CD4-positive, CD25-positive, alpha-beta regulatory T cell (primary cell): ENCODE data around the gene MISP. TPM values are rescaled to one million over a fixed set of nuclear protein-coding genes. Genes with fewer than 3 reads are reported as not detected.

Experiments used
- ATAC-seq, 2 donors: fragments of 150-1000 bp; cut with Tn5 transposase; one replicate each; pipeline ENCODE4 v1.10.0; 2021; ENCODE audit warnings: low read depth in 2 of 2, moderate number of reproducible peaks in 2 of 2, moderate library complexity in 1 of 2
- DNase-seq, 3 donors: peaks; one replicate each; pipeline versions ENCODE4 v3.0.0 to v3.0.0-alpha.2; 2012 to 2022; ENCODE audit warnings: mixed read lengths in 1 of 3
- H3K27ac ChIP-seq: one replicate; pipeline ENCODE4 v1.7.0; 2013; ENCODE audit warnings: mild to moderate bottlenecking, low read length; ENCODE audit not compliant: insufficient read depth, poor library complexity, severe bottlenecking
- H3K27me3 ChIP-seq: one replicate; pipeline ENCODE4 v1.7.0; 2013; ENCODE audit warnings: low read length; ENCODE audit not compliant: control insufficient read depth, insufficient read depth
- H3K36me3 ChIP-seq: one replicate; pipeline ENCODE4 v1.7.0; 2013; ENCODE audit warnings: mild to moderate bottlenecking, low read length, moderate library complexity; ENCODE audit not compliant: control insufficient read depth, insufficient read depth
- H3K4me1 ChIP-seq: 2 replicates; pipeline ENCODE4 v1.7.0; 2013; ENCODE audit warnings: mild to moderate bottlenecking, low read length; ENCODE audit not compliant: insufficient read depth, control insufficient read depth, poor library complexity, severe bottlenecking
- H3K4me3 ChIP-seq: one replicate; pipeline ENCODE4 v1.7.0; 2013; ENCODE audit warnings: low read depth, mild to moderate bottlenecking, low read length, moderate library complexity
- H3K9me3 ChIP-seq, 2 experiments: 1 replicate in 1 of 2; 2 replicates in 1 of 2; pipeline ENCODE4 v1.7.0; 2013; ENCODE audit warnings: low read length in 2 of 2, mild to moderate bottlenecking in 1 of 2, moderate library complexity in 1 of 2; ENCODE audit not compliant: control insufficient read depth in 2 of 2
- H3K27ac Mint-ChIP-seq, 3 donors: one replicate each; pipeline ENCODE4 v1.8.0; 2020 to 2022; ENCODE audit warnings: mild to moderate bottlenecking in 3 of 3, mixed read lengths in 3 of 3, moderate library complexity in 2 of 3
- H3K27me3 Mint-ChIP-seq: one replicate; pipeline ENCODE4 v1.8.0; 2022; ENCODE audit warnings: mild to moderate bottlenecking, mixed read lengths
- H3K36me3 Mint-ChIP-seq: one replicate; pipeline ENCODE4 v1.8.0; 2020; ENCODE audit warnings: mixed read lengths
- H3K4me1 Mint-ChIP-seq, 4 donors: one replicate each; pipeline ENCODE4 v1.8.0; 2020 to 2022; ENCODE audit warnings: mixed read lengths in 4 of 4, mild to moderate bottlenecking in 1 of 4
- H3K4me3 Mint-ChIP-seq, 4 donors: one replicate each; pipeline ENCODE4 v1.8.0; 2020 to 2022; ENCODE audit warnings: mild to moderate bottlenecking in 4 of 4, mixed read lengths in 4 of 4, moderate library complexity in 3 of 4
- H3K9me3 Mint-ChIP-seq, 7 donors: one replicate each; pipeline ENCODE4 v1.8.0; 2020 to 2022; ENCODE audit warnings: mixed read lengths in 7 of 7, mild to moderate bottlenecking in 3 of 7, moderate library complexity in 2 of 7
- polyA plus RNA-seq, 4 donors: library from polyadenylated mRNA; unstranded; fragments of 300-500 nt; fragmentation: Illumina TruSeq; gene quantifications; one replicate each; pipeline ENCODE4 v1.2.3, GENCODE V29; 2021
- total RNA-seq: library from RNA; stranded (reverse); gene quantifications from one replicate; pipeline ENCODE4 v1.2.3, GENCODE V29; 2022

Gene MISP
- total and polyA plus RNA-seq, 5 donors from 2014 or later, result not detected

DNA sequence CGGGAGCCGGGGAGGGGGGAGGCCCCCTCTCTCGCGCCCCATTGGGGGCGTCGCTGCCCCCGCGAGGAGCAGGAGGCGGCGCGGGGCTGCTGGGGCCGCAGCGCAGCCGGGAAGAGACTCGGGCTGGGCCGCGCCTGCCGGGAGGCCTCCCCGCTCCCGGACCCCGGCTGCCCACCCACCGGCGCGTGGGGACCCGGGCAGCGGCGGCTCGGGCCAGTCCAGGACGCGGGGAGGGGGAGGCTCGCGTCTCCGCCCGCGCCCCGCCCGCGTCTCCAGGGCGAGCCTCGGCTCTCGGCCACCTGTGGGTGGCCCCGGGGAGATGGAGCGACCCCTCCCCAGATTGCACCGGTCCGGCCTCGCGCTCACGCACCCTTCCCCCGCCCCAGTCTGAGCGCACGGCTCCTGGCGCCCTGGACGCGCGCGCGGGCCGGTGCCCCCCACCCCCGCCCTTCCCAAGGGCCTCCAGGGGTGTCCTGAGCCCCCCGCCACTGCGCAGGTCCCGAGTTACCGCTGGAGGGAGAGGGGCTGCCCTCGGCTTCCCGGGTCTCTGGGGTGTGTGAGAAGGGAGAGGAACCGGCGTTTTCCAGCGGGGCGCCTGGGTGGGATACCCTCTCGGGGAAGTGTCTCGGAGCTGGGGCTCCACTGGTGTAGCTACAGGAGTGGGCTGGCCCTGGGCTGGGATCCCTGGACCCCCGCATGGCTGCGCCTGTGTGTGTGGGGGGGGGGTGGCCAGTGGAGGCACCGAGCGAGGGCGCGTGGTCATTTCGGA lies 41.5 kb upstream of the MISP start:
- Histone ChIP-seq H3K36me3 (no peaks in the 10 kb centered on the region), H3K4me1 (peaks cover 4% of the 10 kb centered on the region), H3K4me3 (no peak overlapping the region), H3K9me3 (no peaks in the 10 kb centered on the region), H3K27me3 (no peaks in the 10 kb centered on the region), H3K27ac (no peak overlapping the region)
- Mint-ChIP-seq H3K4me3 (no peak overlapping the region), H3K4me1 (peaks cover 0 to 8% (median 2%) of the 10 kb centered on the region in 4 donors), H3K36me3 (no peaks in the 10 kb centered on the region), H3K27me3 (peaks cover 38% of the 10 kb centered on the region), H3K27ac (no peak overlapping the region), H3K9me3 (peaks cover 0 to 2% (median 0%) of the 10 kb centered on the region in 7 donors)
- DNase-seq (no peak), ATAC-seq (no peak)

DNA sequence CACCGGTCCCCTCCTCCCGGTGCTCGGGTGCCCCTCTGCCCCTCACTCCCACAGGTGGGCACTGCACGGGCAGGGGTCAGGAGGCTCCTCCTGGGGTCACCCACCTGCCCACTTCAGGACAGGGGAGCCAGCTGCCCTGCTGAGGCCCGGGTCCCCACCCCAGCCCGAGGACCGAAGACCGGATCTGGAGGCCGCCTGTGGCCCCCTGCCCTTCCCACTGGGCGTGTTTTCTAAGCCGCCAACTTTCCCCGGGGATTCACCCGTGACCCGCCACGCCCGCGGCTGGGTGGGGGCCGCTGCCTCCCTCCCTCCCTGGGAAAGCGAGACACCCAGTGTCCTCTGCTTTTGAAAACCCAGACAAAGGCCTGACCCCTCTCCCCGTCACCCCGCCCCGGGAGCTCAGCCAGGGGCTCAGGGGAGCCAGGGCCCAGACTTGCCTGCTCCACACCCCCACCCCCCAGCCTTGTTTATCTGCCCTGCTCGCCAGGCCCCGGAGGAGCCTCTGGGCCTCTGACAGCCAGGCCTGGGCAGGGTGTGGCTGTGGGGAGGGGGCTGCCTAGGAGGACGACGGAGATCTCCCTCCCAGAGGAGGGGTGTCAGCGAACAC lies 40.8 kb upstream of the MISP start:
- no peaks in the 10 kb centered on the region for H3K27me3 ChIP-seq
- ATAC-seq (no peak), DNase-seq (no peak)
- Mint-ChIP-seq H3K4me3 (no peak overlapping the region), H3K27ac (no peak overlapping the region), H3K27me3 (peaks cover 38% of the 10 kb centered on the region), H3K4me1 (peaks cover 0 to 5% (median 2%) of the 10 kb centered on the region in 4 donors), H3K9me3 (peaks cover 0 to 2% (median 0%) of the 10 kb centered on the region in 7 donors), H3K36me3 (no peaks in the 10 kb centered on the region)
- H3K4me3 ChIP-seq, result no peak overlapping the region
- H3K36me3 ChIP-seq, result no peaks in the 10 kb centered on the region
- H3K9me3 ChIP-seq, result no peaks in the 10 kb centered on the region
- H3K27ac ChIP-seq, result no peak overlapping the region
- H3K4me1 ChIP-seq, result no peaks in the 10 kb centered on the region

DNA sequence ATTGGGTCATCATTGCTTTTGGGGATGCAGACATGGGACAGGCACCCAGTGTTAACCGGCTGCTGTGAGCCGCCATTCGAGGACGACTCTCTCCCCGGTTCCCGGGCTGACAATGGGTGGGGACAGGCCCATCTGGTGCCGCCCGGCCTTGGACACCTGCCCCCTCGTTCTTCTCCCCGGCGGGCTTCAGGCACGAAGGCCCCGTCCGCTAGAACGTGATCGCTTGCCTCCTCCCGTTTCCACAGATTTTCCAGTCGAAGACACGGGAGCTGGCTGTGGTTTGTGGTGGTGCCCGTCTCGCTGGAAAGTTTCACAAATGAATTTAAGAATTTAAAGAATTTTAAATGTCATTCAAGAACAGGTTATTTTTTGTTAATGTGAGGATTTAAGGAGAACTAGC lies 40.1 kb upstream of the MISP start:
- Mint-ChIP-seq H3K9me3 (peaks cover 0 to 9% (median 2%) of the 10 kb centered on the region in 7 donors), H3K4me1 (peaks cover 0 to 2% (median 0%) of the 10 kb centered on the region in 4 donors), H3K27me3 (peaks cover 45% of the 10 kb centered on the region), H3K27ac (no peak overlapping the region), H3K4me3 (peak overlapping the region in 1 of 4 donors; percentile 8), H3K36me3 (no peaks in the 10 kb centered on the region)
- ATAC-seq (no peak), DNase-seq (no peak)
- H3K27ac ChIP-seq, result no peak overlapping the region
- no peaks in the 10 kb centered on the region for H3K4me1 ChIP-seq
- H3K9me3 ChIP-seq, result peaks cover 0 to 5% of the 10 kb centered on the region in 2 experiments
- no peak overlapping the region for H3K4me3 ChIP-seq
- no peaks in the 10 kb centered on the region for H3K36me3 ChIP-seq
- no peaks in the 10 kb centered on the region for H3K27me3 ChIP-seq

DNA sequence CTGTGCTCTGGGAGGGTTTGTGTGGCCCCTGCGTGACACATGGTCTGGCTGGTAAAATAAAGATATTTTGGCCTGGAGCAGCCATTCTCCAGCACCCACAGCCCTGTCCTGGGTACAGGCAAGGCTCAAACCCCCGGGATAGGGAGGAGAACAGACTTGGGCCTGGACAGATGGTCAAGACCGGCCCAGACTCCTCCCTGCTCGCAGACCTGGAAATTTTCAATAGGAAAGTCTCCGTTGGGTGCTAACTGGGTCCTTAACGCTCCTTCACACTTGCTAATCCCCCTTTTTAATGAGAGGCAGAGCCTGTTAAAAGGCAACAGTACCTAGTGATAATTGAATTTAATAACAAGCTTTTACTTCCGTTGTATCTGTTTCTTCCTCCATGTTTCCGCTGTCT lies 39.7 kb upstream of the MISP start:
- no peak for ATAC-seq
- peak overlapping the region in 1 of 4 donors; percentile 32 for H3K4me3 Mint-ChIP-seq

DNA sequence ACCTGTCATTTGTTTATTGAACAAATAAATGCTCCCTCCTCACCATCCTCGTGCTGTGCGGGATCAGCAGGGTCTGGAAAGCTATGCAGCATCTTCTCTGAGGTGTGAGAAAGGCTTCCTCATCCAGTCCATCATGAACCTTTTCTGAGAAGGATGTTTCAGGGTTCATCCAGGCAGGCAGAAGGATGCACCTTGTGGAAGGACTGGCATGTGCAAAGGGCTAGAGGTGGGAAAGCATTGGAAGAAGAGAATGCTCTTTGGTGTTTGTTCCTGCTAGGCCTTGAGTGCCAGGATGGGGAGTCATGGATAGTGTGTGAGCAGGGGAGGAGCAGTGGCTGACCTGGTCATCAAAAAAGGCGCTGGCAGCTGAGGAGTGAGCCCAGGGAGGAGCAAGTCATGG lies 35.6 kb upstream of the MISP start:
- H3K4me1 ChIP-seq, result no peaks in the 10 kb centered on the region
- no peak overlapping the region for H3K4me3 ChIP-seq
- H3K27ac ChIP-seq, result no peak overlapping the region
- no peak for DNase-seq
- H3K9me3 Mint-ChIP-seq, result peaks cover 0 to 8% (median 3%) of the 10 kb centered on the region in 7 donors
- H3K4me1 Mint-ChIP-seq, result peaks cover 0 to 2% (median 0%) of the 10 kb centered on the region in 4 donors
- H3K27ac Mint-ChIP-seq, result no peak overlapping the region
- H3K36me3 Mint-ChIP-seq, result no peaks in the 10 kb centered on the region
- peaks cover 0 to 5% of the 10 kb centered on the region in 2 experiments for H3K9me3 ChIP-seq
- no peak for ATAC-seq
- H3K27me3 Mint-ChIP-seq, result peaks cover 42% of the 10 kb centered on the region
- no peak overlapping the region for H3K4me3 Mint-ChIP-seq
- no peaks in the 10 kb centered on the region for H3K27me3 ChIP-seq
- H3K36me3 ChIP-seq, result no peaks in the 10 kb centered on the region

More for the DNA sequence above, 39.7 kb upstream of the MISP start:
- Histone ChIP-seq H3K36me3 (no peaks in the 10 kb centered on the region), H3K9me3 (peaks cover 0 to 5% of the 10 kb centered on the region in 2 experiments), H3K4me1 (no peaks in the 10 kb centered on the region), H3K27me3 (no peaks in the 10 kb centered on the region), H3K27ac (no peak overlapping the region), H3K4me3 (no peak overlapping the region)
- Mint-ChIP-seq H3K9me3 (peaks cover 0 to 10% (median 2%) of the 10 kb centered on the region in 7 donors), H3K4me1 (peaks cover 0 to 2% (median 0%) of the 10 kb centered on the region in 4 donors), H3K36me3 (no peaks in the 10 kb centered on the region), H3K27me3 (peaks cover 47% of the 10 kb centered on the region), H3K27ac (no peak overlapping the region)
- no peak for DNase-seq

DNA sequence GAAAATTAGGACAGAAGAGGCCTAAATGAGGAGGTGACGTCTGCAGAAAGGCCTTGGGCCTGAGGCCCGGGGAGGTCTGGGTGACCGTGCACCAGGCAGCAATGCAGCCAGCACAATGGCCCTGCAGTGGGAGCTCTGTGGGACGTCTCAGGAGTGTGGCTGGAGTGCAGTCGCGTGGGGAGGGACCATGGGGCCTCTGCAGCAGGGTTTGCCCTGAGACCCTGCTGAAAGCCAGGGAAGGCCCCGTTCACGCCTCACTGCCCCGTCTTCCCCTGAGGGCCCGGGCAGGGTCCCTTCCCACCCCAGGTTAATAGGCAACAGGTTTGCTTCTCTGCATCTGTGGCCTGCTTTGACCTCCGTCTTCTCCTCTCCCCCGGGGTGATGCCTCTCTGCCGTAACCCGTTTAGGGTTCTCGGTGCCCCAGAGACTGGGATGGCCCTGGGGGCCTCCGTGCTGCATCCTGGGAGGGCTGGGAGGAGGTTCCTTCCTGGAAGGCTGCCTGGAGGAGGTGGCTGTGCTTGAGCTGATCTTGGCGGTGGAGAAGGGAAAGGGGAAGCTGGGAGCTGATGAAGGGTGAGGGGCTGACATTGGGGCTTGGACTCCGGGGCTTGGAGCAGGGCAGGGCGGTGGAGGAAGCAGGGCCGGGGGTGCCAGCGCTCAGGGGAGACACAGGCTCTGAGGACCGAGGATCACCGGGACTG lies 32.5 kb upstream of the MISP start:
- Mint-ChIP-seq H3K27me3 (peaks cover 30% of the 10 kb centered on the region), H3K4me3 (no peak overlapping the region)

DNA sequence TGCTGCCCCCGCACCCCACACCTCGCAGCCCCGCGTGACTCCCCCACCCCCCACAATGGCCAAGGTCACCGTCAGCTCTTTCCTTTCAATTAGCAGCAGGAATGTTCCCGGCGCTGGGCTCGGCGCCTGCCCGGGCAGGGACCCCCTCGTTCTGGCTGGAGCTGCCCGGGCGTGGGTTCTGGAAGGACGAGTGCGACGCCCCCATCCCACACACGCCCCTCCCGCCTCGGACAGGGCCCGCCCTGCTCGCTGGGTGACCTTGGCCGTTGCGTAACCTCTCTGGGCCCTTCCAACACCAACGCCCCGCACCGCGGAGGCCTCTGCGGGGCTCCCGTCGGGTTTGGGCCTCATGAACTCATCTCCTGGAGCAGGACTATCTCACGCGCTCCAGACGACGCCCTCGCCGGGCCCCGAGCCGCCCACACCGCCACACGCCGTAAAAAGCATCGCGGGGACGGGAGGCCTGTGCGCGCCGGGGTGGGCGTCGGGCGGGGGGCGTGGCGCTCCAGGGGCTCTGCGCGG lies 31.9 kb upstream of the MISP start:
- no peaks in the 10 kb centered on the region for H3K4me1 ChIP-seq
- DNase-seq (no peak), ATAC-seq (no peak)
- H3K4me1 Mint-ChIP-seq, result peaks cover 0 to 2% (median 0%) of the 10 kb centered on the region in 4 donors
- no peaks in the 10 kb centered on the region for H3K36me3 ChIP-seq
- H3K9me3 Mint-ChIP-seq, result peaks cover 0 to 8% (median 3%) of the 10 kb centered on the region in 7 donors
- no peaks in the 10 kb centered on the region for H3K27me3 ChIP-seq
- H3K9me3 ChIP-seq, result peaks cover 0 to 5% of the 10 kb centered on the region in 2 experiments
- H3K36me3 Mint-ChIP-seq, result no peaks in the 10 kb centered on the region
- H3K27ac Mint-ChIP-seq, result no peak overlapping the region
- peaks cover 24% of the 10 kb centered on the region for H3K27me3 Mint-ChIP-seq
- H3K27ac ChIP-seq, result no peak overlapping the region
- H3K4me3 ChIP-seq, result no peak overlapping the region
- no peak overlapping the region for H3K4me3 Mint-ChIP-seq

More for the DNA sequence above, 32.5 kb upstream of the MISP start:
- Histone ChIP-seq H3K27ac (no peak overlapping the region), H3K36me3 (no peaks in the 10 kb centered on the region), H3K4me1 (no peaks in the 10 kb centered on the region), H3K4me3 (no peak overlapping the region), H3K27me3 (no peaks in the 10 kb centered on the region), H3K9me3 (peaks cover 0 to 5% of the 10 kb centered on the region in 2 experiments)
- ATAC-seq (no peak), DNase-seq (no peak)
- Mint-ChIP-seq H3K9me3 (peaks cover 0 to 8% (median 3%) of the 10 kb centered on the region in 7 donors), H3K4me1 (peaks cover 0 to 2% (median 0%) of the 10 kb centered on the region in 4 donors), H3K36me3 (no peaks in the 10 kb centered on the region), H3K27ac (no peak overlapping the region)
